WTC11 (cell line): ENCODE data around the gene EHD4. TPM values are rescaled to one million over a fixed set of nuclear protein-coding genes. Genes with fewer than 3 reads are reported as not detected.

Experiments used
- ATAC-seq: fragments of 200-7000 bp; cut with Tn5 transposase; 2 replicates; pipeline ENCODE4 v1.10.0; 2021; ENCODE audit warnings: mild to moderate bottlenecking, moderate library complexity
- CTCF ChIA-PET: fragments of 300-600 bp; sonication (Branson Sonifier 250); formaldehyde crosslinking; loops from one replicate; lab custom pipeline; 2021; ENCODE audit warnings: antibody characterized with exemption; lab: Charles Lee
- POLR2A ChIA-PET: fragments of 350-600 bp; sonication (Branson Sonifier 250); formaldehyde crosslinking; loops from one replicate; lab custom pipeline; 2021; ENCODE audit warnings: antibody characterized with exemption; lab: Charles Lee
- DNase-seq: peaks from one replicate; pipeline ENCODE4 v3.0.0; 2021; ENCODE audit warnings: low spot score
- H3K27ac Mint-ChIP-seq: 2 replicates; pipeline ENCODE4 v1.8.0; 2021; ENCODE audit warnings: mixed read lengths
- H3K27me3 Mint-ChIP-seq: 2 replicates; pipeline ENCODE4 v1.8.0; 2021; ENCODE audit warnings: low read depth, mild to moderate bottlenecking, moderate library complexity, mixed read lengths
- H3K36me3 Mint-ChIP-seq: 2 replicates; pipeline ENCODE4 v1.8.0; 2021; ENCODE audit warnings: mixed read lengths
- H3K4me1 Mint-ChIP-seq: 2 replicates; pipeline ENCODE4 v1.8.0; 2022; ENCODE audit warnings: mixed read lengths
- H3K4me3 Mint-ChIP-seq: 2 replicates; pipeline ENCODE4 v1.8.0; 2021; ENCODE audit warnings: mild to moderate bottlenecking, moderate library complexity, mixed read lengths
- H3K9me3 Mint-ChIP-seq: 2 replicates; pipeline ENCODE4 v1.8.0; 2021; ENCODE audit warnings: mixed read lengths
- ELF4 ChIP-seq: sonication (generic); formaldehyde crosslinking; IDR thresholded peaks from 2 replicates; pipeline ENCODE4 v1.8.1; 2022; ENCODE audit warnings: low read depth, mild to moderate bottlenecking, moderate library complexity, missing genetic modification reagents
- ETV6 ChIP-seq: sonication (generic); formaldehyde crosslinking; IDR thresholded peaks from 2 replicates; pipeline ENCODE4 v1.8.1; 2022; ENCODE audit warnings: mild to moderate bottlenecking, missing genetic modification reagents
- GABPB1 ChIP-seq: sonication (generic); formaldehyde crosslinking; IDR thresholded peaks from 2 replicates; pipeline ENCODE4 v1.8.1; 2023; ENCODE audit warnings: mild to moderate bottlenecking, missing genetic modification reagents
- HMGA2 ChIP-seq: fragments of 250-450 bp; sonication (Bioruptor Pico); IDR thresholded peaks from 2 replicates; pipeline ENCODE4 v1.4.0; 2021; ENCODE audit warnings: mild to moderate bottlenecking, moderate library complexity
- IRF2 ChIP-seq: sonication (generic); formaldehyde crosslinking; IDR thresholded peaks from 2 replicates; pipeline ENCODE4 v1.8.0; 2022; ENCODE audit warnings: low read depth, missing genetic modification reagents, borderline replicate concordance
- JUN ChIP-seq: sonication (generic); formaldehyde crosslinking; IDR thresholded peaks from 2 replicates; pipeline ENCODE4 v1.8.0; 2023; ENCODE audit warnings: mild to moderate bottlenecking, missing genetic modification reagents
- KAT7 ChIP-seq: sonication (generic); formaldehyde crosslinking; IDR thresholded peaks from 2 replicates; pipeline ENCODE4 v1.8.1; 2023; ENCODE audit warnings: missing genetic modification reagents, mild to moderate bottlenecking, borderline replicate concordance
- MYBL2 ChIP-seq: sonication (generic); formaldehyde crosslinking; IDR thresholded peaks from 2 replicates; pipeline ENCODE4 v1.8.1; 2023; ENCODE audit warnings: mild to moderate bottlenecking, moderate library complexity, missing genetic modification reagents
- NFYB ChIP-seq: sonication (generic); formaldehyde crosslinking; conservative IDR thresholded peaks from 2 replicates; pipeline ENCODE4 v1.8.0; 2022; ENCODE audit warnings: low read depth, missing genetic modification reagents
- PRRX2 ChIP-seq: fragments of 250-450 bp; sonication (Bioruptor Pico); IDR thresholded peaks from 2 replicates; pipeline ENCODE4 v1.8.0; 2021; ENCODE audit warnings: mild to moderate bottlenecking
- RELA ChIP-seq: sonication (generic); formaldehyde crosslinking; IDR thresholded peaks from 2 replicates; pipeline ENCODE4 v1.8.1; 2022; ENCODE audit warnings: missing genetic modification reagents, mild to moderate bottlenecking, borderline replicate concordance
- ZBTB21 ChIP-seq: sonication (generic); formaldehyde crosslinking; IDR thresholded peaks from 2 replicates; pipeline ENCODE4 v1.8.1; 2023; ENCODE audit warnings: mild to moderate bottlenecking, missing genetic modification reagents, borderline replicate concordance
- ZNF121 ChIP-seq: sonication (generic); formaldehyde crosslinking; IDR thresholded peaks from 2 replicates; pipeline ENCODE4 v1.8.0; 2023; ENCODE audit warnings: missing genetic modification reagents
- ZNF317 ChIP-seq: sonication (generic); formaldehyde crosslinking; IDR thresholded peaks from 2 replicates; pipeline ENCODE4 v1.8.1; 2023; ENCODE audit warnings: low read depth, mild to moderate bottlenecking, moderate library complexity, missing genetic modification reagents, borderline replicate concordance
- ZNF396 ChIP-seq: fragments of 250-450 bp; sonication (Bioruptor Pico); IDR thresholded peaks from 2 replicates; pipeline ENCODE4 v1.8.0; 2021; ENCODE audit warnings: mild to moderate bottlenecking, moderate library complexity, borderline replicate concordance
- total RNA-seq: library from RNA; stranded (reverse); gene quantifications from 3 replicates; pipeline ENCODE4 v1.2.3, GENCODE V29; 2021
- TF ChIP-seq, protein P1 (sequence below): sonication (generic); formaldehyde crosslinking; IDR thresholded peaks from 2 replicates; pipeline ENCODE4 v1.8.1; 2022; ENCODE audit warnings: low read depth, missing genetic modification reagents, borderline replicate concordance
- TF ChIP-seq, protein P2 (sequence below): sonication (generic); formaldehyde crosslinking; IDR thresholded peaks from 2 replicates; pipeline ENCODE4 v1.8.0; 2022; ENCODE audit warnings: mild to moderate bottlenecking, missing genetic modification reagents
- TF ChIP-seq, protein P3 (sequence below): fragments of 200-600 bp; IDR thresholded peaks from 2 replicates; pipeline ENCODE4 v1.8.0; 2022; ENCODE audit warnings: antibody characterized with exemption
- TF ChIP-seq, protein P4 (sequence below): sonication (generic); formaldehyde crosslinking; IDR thresholded peaks from 2 replicates; pipeline ENCODE4 v1.8.0; 2022; ENCODE audit warnings: mild to moderate bottlenecking, missing genetic modification reagents
- TF ChIP-seq, protein P5 (sequence below): sonication (generic); formaldehyde crosslinking; IDR thresholded peaks from 2 replicates; pipeline ENCODE4 v1.8.1; 2023; ENCODE audit warnings: mild to moderate bottlenecking, missing genetic modification reagents

Gene EHD4
- total RNA-seq, 1 experiment from 2014 or later = 23.9 TPM

DNA sequence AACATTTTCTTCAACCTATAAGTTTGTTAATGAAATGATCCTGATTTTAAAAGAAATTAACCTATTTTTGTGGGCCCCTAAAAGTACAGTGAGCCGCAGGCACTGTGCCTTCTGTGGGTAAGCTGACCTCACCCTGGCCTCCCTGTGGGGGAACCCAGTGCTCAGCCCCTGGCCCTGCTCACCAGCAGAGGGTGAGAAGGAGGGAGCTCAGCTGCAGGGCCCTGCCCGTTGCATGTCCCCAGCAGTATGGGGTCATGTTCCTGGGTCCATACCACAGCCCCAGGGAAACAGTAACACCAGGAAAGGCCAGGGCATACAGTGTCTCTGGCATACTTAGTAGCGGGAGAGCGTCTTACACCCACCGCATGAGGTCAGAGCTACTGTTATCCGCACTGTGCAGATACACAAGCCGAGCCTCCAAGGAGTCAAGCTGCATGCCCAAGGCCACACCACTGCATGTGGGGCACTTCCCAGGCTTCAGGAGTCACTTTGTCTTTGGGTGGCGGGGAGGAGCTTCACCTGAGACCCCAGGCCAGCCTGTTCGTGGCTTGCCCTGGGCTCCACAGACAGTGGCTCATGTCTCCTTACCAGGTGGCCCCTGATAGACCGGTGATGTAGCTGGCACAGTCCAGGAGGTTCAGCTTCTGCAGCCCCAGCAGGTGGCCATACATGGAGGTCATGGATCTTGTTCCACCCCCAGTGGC is 22.6 kb upstream of the EHD4 start:
- POLR2A ChIA-PET = no interaction called here
- no peak for ATAC-seq
- peaks cover 3% of the 10 kb centered on the region for H3K4me1 Mint-ChIP-seq

DNA sequence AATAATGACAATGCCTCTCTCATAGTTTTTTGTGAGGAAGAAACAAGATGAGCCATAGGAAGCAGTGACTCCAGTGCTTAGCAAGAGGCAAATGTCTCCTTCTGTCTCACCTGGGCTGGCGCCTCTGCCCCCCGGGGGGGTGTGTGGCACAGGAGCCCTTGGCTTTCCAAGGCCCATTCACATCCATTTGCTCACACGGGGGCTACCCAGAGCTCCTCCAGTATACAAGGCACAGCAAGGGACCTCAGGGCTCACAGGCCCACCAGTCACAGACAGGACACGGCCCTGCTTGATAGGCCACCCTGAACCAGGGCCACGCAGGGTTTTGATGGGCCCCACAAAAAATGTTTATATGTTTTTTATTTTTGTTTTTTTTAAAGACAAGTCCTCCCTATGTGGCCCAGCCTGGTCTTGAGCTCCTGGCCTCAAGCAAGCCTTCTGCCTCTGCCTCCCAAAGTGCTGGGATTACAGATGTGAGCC is 21.9 kb upstream of the EHD4 start:
- no peak for ATAC-seq
- H3K4me3 Mint-ChIP-seq = no peak overlapping the region
- POLR2A ChIA-PET = no interaction called here
- TF ChIP-seq ZBTB21 (no peak), ZNF396 (CRISPR knock-in tag) (no peak), ZNF121 (no peak), PRRX2 (CRISPR knock-in tag) (no peak)
- TF ChIP-seq, protein P1, sequence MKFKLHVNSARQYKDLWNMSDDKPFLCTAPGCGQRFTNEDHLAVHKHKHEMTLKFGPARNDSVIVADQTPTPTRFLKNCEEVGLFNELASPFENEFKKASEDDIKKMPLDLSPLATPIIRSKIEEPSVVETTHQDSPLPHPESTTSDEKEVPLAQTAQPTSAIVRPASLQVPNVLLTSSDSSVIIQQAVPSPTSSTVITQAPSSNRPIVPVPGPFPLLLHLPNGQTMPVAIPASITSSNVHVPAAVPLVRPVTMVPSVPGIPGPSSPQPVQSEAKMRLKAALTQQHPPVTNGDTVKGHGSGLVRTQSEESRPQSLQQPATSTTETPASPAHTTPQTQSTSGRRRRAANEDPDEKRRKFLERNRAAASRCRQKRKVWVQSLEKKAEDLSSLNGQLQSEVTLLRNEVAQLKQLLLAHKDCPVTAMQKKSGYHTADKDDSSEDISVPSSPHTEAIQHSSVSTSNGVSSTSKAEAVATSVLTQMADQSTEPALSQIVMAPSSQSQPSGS = no peak
- TF ChIP-seq, protein P2, sequence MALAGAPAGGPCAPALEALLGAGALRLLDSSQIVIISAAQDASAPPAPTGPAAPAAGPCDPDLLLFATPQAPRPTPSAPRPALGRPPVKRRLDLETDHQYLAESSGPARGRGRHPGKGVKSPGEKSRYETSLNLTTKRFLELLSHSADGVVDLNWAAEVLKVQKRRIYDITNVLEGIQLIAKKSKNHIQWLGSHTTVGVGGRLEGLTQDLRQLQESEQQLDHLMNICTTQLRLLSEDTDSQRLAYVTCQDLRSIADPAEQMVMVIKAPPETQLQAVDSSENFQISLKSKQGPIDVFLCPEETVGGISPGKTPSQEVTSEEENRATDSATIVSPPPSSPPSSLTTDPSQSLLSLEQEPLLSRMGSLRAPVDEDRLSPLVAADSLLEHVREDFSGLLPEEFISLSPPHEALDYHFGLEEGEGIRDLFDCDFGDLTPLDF (CRISPR knock-in tag) = no peak
- TF ChIP-seq, protein P3, sequence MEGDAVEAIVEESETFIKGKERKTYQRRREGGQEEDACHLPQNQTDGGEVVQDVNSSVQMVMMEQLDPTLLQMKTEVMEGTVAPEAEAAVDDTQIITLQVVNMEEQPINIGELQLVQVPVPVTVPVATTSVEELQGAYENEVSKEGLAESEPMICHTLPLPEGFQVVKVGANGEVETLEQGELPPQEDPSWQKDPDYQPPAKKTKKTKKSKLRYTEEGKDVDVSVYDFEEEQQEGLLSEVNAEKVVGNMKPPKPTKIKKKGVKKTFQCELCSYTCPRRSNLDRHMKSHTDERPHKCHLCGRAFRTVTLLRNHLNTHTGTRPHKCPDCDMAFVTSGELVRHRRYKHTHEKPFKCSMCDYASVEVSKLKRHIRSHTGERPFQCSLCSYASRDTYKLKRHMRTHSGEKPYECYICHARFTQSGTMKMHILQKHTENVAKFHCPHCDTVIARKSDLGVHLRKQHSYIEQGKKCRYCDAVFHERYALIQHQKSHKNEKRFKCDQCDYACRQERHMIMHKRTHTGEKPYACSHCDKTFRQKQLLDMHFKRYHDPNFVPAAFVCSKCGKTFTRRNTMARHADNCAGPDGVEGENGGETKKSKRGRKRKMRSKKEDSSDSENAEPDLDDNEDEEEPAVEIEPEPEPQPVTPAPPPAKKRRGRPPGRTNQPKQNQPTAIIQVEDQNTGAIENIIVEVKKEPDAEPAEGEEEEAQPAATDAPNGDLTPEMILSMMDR = no peak
- TF ChIP-seq, all 79 proteins: peak for 0
- Mint-ChIP-seq H3K36me3 (no peaks in the 10 kb centered on the region), H3K27me3 (no peaks in the 10 kb centered on the region; the same call in 1 of the 2 replicates), H3K4me1 (peaks cover 6% of the 10 kb centered on the region), H3K27ac (no peak overlapping the region), H3K9me3 (no peaks in the 10 kb centered on the region)
- DNase-seq = no peak
- CTCF ChIA-PET = interaction anchor here (1.3 to 1.7 kb wide), 3 partner anchors 14 to 143 kb away, joined by 3 to 4 read pairs (median 4); no protein-coding TSS in a partner anchor

More for the DNA sequence above, 22.6 kb upstream of the EHD4 start:
- TF ChIP-seq JUN (CRISPR knock-in tag) (no peak), IRF2 (CRISPR knock-in tag) (no peak), RELA (CRISPR knock-in tag) (no peak), ELF4 (CRISPR knock-in tag) (no peak), MYBL2 (CRISPR knock-in tag) (no peak), PRRX2 (CRISPR knock-in tag) (no peak), NFYB (CRISPR knock-in tag) (no peak)
- TF ChIP-seq, protein P4, sequence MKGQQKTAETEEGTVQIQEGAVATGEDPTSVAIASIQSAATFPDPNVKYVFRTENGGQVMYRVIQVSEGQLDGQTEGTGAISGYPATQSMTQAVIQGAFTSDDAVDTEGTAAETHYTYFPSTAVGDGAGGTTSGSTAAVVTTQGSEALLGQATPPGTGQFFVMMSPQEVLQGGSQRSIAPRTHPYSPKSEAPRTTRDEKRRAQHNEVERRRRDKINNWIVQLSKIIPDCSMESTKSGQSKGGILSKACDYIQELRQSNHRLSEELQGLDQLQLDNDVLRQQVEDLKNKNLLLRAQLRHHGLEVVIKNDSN (CRISPR knock-in tag) = no peak
- H3K36me3 Mint-ChIP-seq = no peaks in the 10 kb centered on the region
- H3K27me3 Mint-ChIP-seq = no peaks in the 10 kb centered on the region; the same call in 1 of the 2 replicates
- H3K9me3 Mint-ChIP-seq = no peaks in the 10 kb centered on the region
- H3K27ac Mint-ChIP-seq = no peak overlapping the region
- no peak for DNase-seq
- H3K4me3 Mint-ChIP-seq = no peak overlapping the region
- CTCF ChIA-PET = interaction anchor here (1.3 to 1.7 kb wide), 4 partner anchors 14 to 143 kb away, joined by 3 to 5 read pairs (median 4); no protein-coding TSS in a partner anchor

DNA sequence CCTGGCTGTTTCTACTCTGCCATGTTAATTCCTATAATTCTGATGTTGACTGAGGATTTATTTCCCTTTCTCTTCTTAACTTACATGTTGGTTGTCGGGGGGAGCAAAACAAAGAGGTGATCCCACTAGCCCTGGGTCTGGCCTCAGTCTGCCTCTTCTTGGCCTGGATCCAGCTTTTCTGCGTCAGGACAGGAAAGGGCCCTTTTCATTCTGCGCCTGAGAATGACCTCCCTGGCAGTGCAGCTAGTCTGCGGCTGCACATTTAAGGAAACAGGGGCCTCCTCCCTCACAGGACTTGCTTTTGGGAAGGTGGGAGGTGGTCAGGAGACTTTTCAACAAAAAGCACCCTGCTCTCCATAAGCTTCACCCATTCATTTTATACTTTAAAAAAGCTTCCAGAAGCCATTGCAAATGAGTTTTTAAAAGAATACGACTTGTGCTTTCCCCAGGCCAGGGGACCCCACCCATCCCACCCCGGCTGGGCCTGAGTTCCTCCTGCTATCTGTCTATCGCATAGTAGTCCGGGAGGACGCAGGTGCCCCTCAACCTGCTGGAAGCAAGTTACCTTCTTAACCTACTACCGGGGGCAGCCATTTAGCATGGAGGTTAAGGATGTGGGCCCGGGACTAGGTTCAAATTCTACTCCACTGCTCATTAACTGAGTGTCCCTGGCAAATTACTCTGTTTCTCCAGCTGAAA is 21.3 kb upstream of the EHD4 start:
- Mint-ChIP-seq H3K27me3 (no peaks in the 10 kb centered on the region; the same call in 1 of the 2 replicates), H3K4me1 (peaks cover 6% of the 10 kb centered on the region), H3K36me3 (no peaks in the 10 kb centered on the region), H3K9me3 (no peaks in the 10 kb centered on the region), H3K27ac (no peak overlapping the region), H3K4me3 (no peak overlapping the region)
- ChIA-PET POLR2A (no interaction called here), CTCF (interaction anchor here (1.3 to 1.7 kb wide), 3 partner anchors 13 to 144 kb away, joined by 3 to 7 read pairs (median 4); no protein-coding TSS in a partner anchor)
- ATAC-seq (no peak), DNase-seq (no peak)
- TF ChIP-seq, protein P5, sequence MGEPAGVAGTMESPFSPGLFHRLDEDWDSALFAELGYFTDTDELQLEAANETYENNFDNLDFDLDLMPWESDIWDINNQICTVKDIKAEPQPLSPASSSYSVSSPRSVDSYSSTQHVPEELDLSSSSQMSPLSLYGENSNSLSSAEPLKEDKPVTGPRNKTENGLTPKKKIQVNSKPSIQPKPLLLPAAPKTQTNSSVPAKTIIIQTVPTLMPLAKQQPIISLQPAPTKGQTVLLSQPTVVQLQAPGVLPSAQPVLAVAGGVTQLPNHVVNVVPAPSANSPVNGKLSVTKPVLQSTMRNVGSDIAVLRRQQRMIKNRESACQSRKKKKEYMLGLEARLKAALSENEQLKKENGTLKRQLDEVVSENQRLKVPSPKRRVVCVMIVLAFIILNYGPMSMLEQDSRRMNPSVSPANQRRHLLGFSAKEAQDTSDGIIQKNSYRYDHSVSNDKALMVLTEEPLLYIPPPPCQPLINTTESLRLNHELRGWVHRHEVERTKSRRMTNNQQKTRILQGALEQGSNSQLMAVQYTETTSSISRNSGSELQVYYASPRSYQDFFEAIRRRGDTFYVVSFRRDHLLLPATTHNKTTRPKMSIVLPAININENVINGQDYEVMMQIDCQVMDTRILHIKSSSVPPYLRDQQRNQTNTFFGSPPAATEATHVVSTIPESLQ = no peak
- TF ChIP-seq HMGA2 (no peak), KAT7 (CRISPR knock-in tag) (no peak), ETV6 (CRISPR knock-in tag) (no peak), GABPB1 (CRISPR knock-in tag) (no peak), ZNF317 (no peak), RELA (CRISPR knock-in tag) (no peak)
